Measurements from ENCODE around the gene CCR3. TPM values are rescaled to one million over a fixed set of nuclear protein-coding genes. Genes with fewer than 3 reads are reported as not detected.
"Not testable (repeated sequence)": the region's sequence is repeated elsewhere in the genome, so short reads cannot be mapped to it uniquely, and the experiment has no call there.

The CCR3 gene
- total RNA-seq, 2 experiments from 2014 or later, result not detected

- H3K27me3 Mint-ChIP-seq; H3K9me3 Mint-ChIP-seq (ENCODE audit: low read depth); H3K36me3 Mint-ChIP-seq (ENCODE audit: low read depth); ATAC-seq; H3K4me3 Mint-ChIP-seq; H3K27ac Mint-ChIP-seq; POLR2A ChIA-PET; DNase-seq: not testable (repeated sequence)
- intact Hi-C loops (cut with DNase I, micrococcal nuclease), result loop anchor here (5.0 kb wide), 2 partner anchors 85 to 110 kb away; no protein-coding TSS in a partner anchor
- H3K4me1 Mint-ChIP-seq, result peaks cover 16% of the 10 kb centered on the region
- CTCF ChIA-PET, result interaction anchor here (0.6 to 1.4 kb wide), 5 partner anchors 10 to 469 kb away, joined by 3 to 9 read pairs (median 4); no protein-coding TSS in a partner anchor
These were observed 34.7 kb upstream of the CCR3 start for GRCh38 chr3:46207514-46207913.

- intact Hi-C loops (cut with DNase I, micrococcal nuclease), result loop anchor here (2.0 to 5.0 kb wide), 3 partner anchors 84 to 163 kb away; partner anchors contain the start of gene CCR5 (in 1 of the 2)
- ChIA-PET POLR2A (interaction anchor here (1.4 kb wide), 1 partner anchor 10 kb away, joined by 3 read pairs; no protein-coding TSS in a partner anchor), CTCF (interaction anchor here (0.8 to 1.4 kb wide), 10 partner anchors 10 to 468 kb away, joined by 3 to 9 read pairs (median 4); partner anchors contain the start of gene CCR5)
- Mint-ChIP-seq H3K27me3 (peaks cover 2% of the 10 kb centered on the region), H3K4me1 (peaks cover 16% of the 10 kb centered on the region), H3K4me3 (no peak within 1 kb of the TSS), H3K36me3 (ENCODE audit: low read depth) (no peaks in the 10 kb centered on the region), H3K27ac (no peak within 1 kb of the TSS), H3K9me3 (ENCODE audit: low read depth) (no peaks in the 10 kb centered on the region)
- ATAC-seq (peak; percentile 73), DNase-seq (peak; percentile 77)
These were observed 34.0 kb upstream of the CCR3 start, which contains the start of gene CCR1 for GRCh38 chr3:46208167-46208704. TSS of gene CCR1 (minus strand) at chr3:46208313. CDS start at chr3:46204313, 4,000 bp downstream.

- CTCF ChIA-PET, result interaction anchor here (0.5 to 1.4 kb wide), 9 partner anchors 9 to 617 kb away, joined by 3 to 6 read pairs (median 4); partner anchors contain the start of gene CCR5
- H3K27ac Mint-ChIP-seq, result no peak overlapping the region
- no peak overlapping the region for H3K4me3 Mint-ChIP-seq
- POLR2A ChIA-PET, result interaction anchor here (1.4 kb wide), 1 partner anchor 11 kb away, joined by 3 read pairs; no protein-coding TSS in a partner anchor
- no peak for DNase-seq
- no peaks in the 10 kb centered on the region for H3K36me3 Mint-ChIP-seq (ENCODE audit: low read depth)
- no peaks in the 10 kb centered on the region for H3K9me3 Mint-ChIP-seq (ENCODE audit: low read depth)
- ATAC-seq, result no peak
- no peaks in the 10 kb centered on the region for H3K27me3 Mint-ChIP-seq
- H3K4me1 Mint-ChIP-seq, result peaks cover 16% of the 10 kb centered on the region
- intact Hi-C loops (cut with DNase I, micrococcal nuclease), result loop anchor here (2.0 to 5.0 kb wide), 3 partner anchors 83 to 162 kb away; partner anchors contain the start of gene CCR5 (in 1 of the 2)
These were observed 33.2 kb upstream of the CCR3 start for GRCh38 chr3:46209053-46209452.

- ATAC-seq, result no peak
- intact Hi-C loops (cut with DNase I, micrococcal nuclease), result loop anchor here (2.0 to 5.0 kb wide), 3 partner anchors 82 to 161 kb away; partner anchors contain the start of gene CCR5 (in 1 of the 2)
- Mint-ChIP-seq H3K9me3 (ENCODE audit: low read depth) (no peaks in the 10 kb centered on the region), H3K4me3 (no peak overlapping the region), H3K27me3 (no peaks in the 10 kb centered on the region), H3K27ac (no peak overlapping the region), H3K36me3 (ENCODE audit: low read depth) (no peaks in the 10 kb centered on the region), H3K4me1 (peaks cover 16% of the 10 kb centered on the region)
- ChIA-PET CTCF (interaction anchor here (0.5 to 1.4 kb wide), 3 partner anchors 8 to 616 kb away, joined by 4 read pairs; no protein-coding TSS in a partner anchor), POLR2A (no interaction called here)
- DNase-seq, result no peak
These were observed 32.4 kb upstream of the CCR3 start for GRCh38 chr3:46209746-46210470.

GRCh38 chr3:46212101-46212500 lies 30.2 kb upstream of the CCR3 start:
- Mint-ChIP-seq H3K36me3 (ENCODE audit: low read depth) (no peaks in the 10 kb centered on the region), H3K4me1 (peaks cover 16% of the 10 kb centered on the region), H3K27me3 (no peaks in the 10 kb centered on the region), H3K27ac (no peak overlapping the region), H3K9me3 (ENCODE audit: low read depth) (no peaks in the 10 kb centered on the region), H3K4me3 (no peak overlapping the region)
- no peak for ATAC-seq
- DNase-seq, result no peak
- ChIA-PET POLR2A (no interaction called here), CTCF (interaction anchor here (1.0 kb wide), 1 partner anchor 65 kb away, joined by 3 read pairs; no protein-coding TSS in a partner anchor)
- intact Hi-C loops (cut with DNase I, micrococcal nuclease), result no loop called here

- no peaks in the 10 kb centered on the region for H3K27me3 Mint-ChIP-seq
- H3K9me3 Mint-ChIP-seq (ENCODE audit: low read depth), result no peaks in the 10 kb centered on the region
- ChIA-PET CTCF (interaction anchor here (0.9 to 4.3 kb wide), 8 partner anchors 12 to 164 kb away, joined by 3 to 19 read pairs (median 4); partner anchors contain the start of gene CCR5), POLR2A (no interaction called here)
- H3K4me1 Mint-ChIP-seq, result peaks cover 11% of the 10 kb centered on the region
- peak; percentile 70 for ATAC-seq
- H3K36me3 Mint-ChIP-seq (ENCODE audit: low read depth), result no peaks in the 10 kb centered on the region
- no peak overlapping the region for H3K27ac Mint-ChIP-seq
- peak; percentile 14 for DNase-seq
- H3K4me3 Mint-ChIP-seq, result no peak overlapping the region
- intact Hi-C loops (cut with DNase I, micrococcal nuclease), result no loop called here
These were observed 29.1 kb upstream of the CCR3 start for GRCh38 chr3:46213201-46213600.

GRCh38 chr3:46214751-46215352 lies 27.4 kb upstream of the CCR3 start:
- H3K4me1 Mint-ChIP-seq, result no peaks in the 10 kb centered on the region
- H3K4me3 Mint-ChIP-seq, result no peak overlapping the region
- ATAC-seq, result no peak
- no peaks in the 10 kb centered on the region for H3K27me3 Mint-ChIP-seq
- peaks cover 3% of the 10 kb centered on the region for H3K9me3 Mint-ChIP-seq (ENCODE audit: low read depth)
- no peaks in the 10 kb centered on the region for H3K36me3 Mint-ChIP-seq (ENCODE audit: low read depth)
- DNase-seq, result peak; percentile 44
- intact Hi-C loops (cut with DNase I, micrococcal nuclease), result loop anchor here in 1 of 2 experiments (5.0 kb wide), 1 partner anchor 157 kb away; the partner anchor contains the start of gene CCR5
- no peak overlapping the region for H3K27ac Mint-ChIP-seq
- ChIA-PET POLR2A (no interaction called here), CTCF (interaction anchor here (0.6 to 4.3 kb wide), 11 partner anchors 11 to 163 kb away, joined by 3 to 19 read pairs (median 3); partner anchors contain the start of gene CCR5)

GRCh38 chr3:46215810-46216414 lies 26.3 kb upstream of the CCR3 start:
- intact Hi-C loops (cut with DNase I, micrococcal nuclease), result loop anchor here in 1 of 2 experiments (5.0 kb wide), 1 partner anchor 156 kb away; the partner anchor contains the start of gene CCR5
- peaks cover 3% of the 10 kb centered on the region for H3K9me3 Mint-ChIP-seq (ENCODE audit: low read depth)
- H3K27ac Mint-ChIP-seq, result no peak overlapping the region
- H3K4me1 Mint-ChIP-seq, result no peaks in the 10 kb centered on the region
- CTCF ChIA-PET, result interaction anchor here (0.6 to 4.3 kb wide), 9 partner anchors 25 to 1153 kb away, joined by 3 to 19 read pairs (median 3); partner anchors contain the start of gene CCR5
- H3K4me3 Mint-ChIP-seq, result no peak overlapping the region
- POLR2A ChIA-PET, result no interaction called here
- no peak for DNase-seq
- H3K27me3 Mint-ChIP-seq, result no peaks in the 10 kb centered on the region
- H3K36me3 Mint-ChIP-seq (ENCODE audit: low read depth), result no peaks in the 10 kb centered on the region
- ATAC-seq, result no peak

- ChIA-PET POLR2A (no interaction called here), CTCF (interaction anchor here (0.6 to 1.5 kb wide), 3 partner anchors 9 to 175 kb away, joined by 4 to 5 read pairs (median 4); partner anchors contain the start of gene CCR1)
- H3K27ac Mint-ChIP-seq, result no peak overlapping the region
- DNase-seq (no peak), ATAC-seq (no peak)
- H3K9me3 Mint-ChIP-seq (ENCODE audit: low read depth), result peaks cover 3% of the 10 kb centered on the region
- H3K4me1 Mint-ChIP-seq, result no peaks in the 10 kb centered on the region
- intact Hi-C loops (cut with DNase I, micrococcal nuclease), result loop anchor here in 1 of 2 experiments (5.0 kb wide), 1 partner anchor 154 kb away; the partner anchor contains the start of gene CCR5
- H3K4me3 Mint-ChIP-seq, result no peak overlapping the region
- no peaks in the 10 kb centered on the region for H3K36me3 Mint-ChIP-seq (ENCODE audit: low read depth)
- peaks cover 3% of the 10 kb centered on the region for H3K27me3 Mint-ChIP-seq
These were observed 24.0 kb upstream of the CCR3 start for GRCh38 chr3:46218196-46218709.

GRCh38 chr3:46221391-46221790 lies 20.9 kb upstream of the CCR3 start:
- no peaks in the 10 kb centered on the region for H3K36me3 Mint-ChIP-seq (ENCODE audit: low read depth)
- H3K27ac Mint-ChIP-seq, result no peak overlapping the region
- ATAC-seq, result no peak
- no peak for DNase-seq
- peaks cover 3% of the 10 kb centered on the region for H3K9me3 Mint-ChIP-seq (ENCODE audit: low read depth)
- H3K4me1 Mint-ChIP-seq, result no peaks in the 10 kb centered on the region
- POLR2A ChIA-PET, result no interaction called here
- CTCF ChIA-PET, result no interaction called here
- peaks cover 8% of the 10 kb centered on the region for H3K27me3 Mint-ChIP-seq
- intact Hi-C loops (cut with DNase I, micrococcal nuclease), result no loop called here
- no peak overlapping the region for H3K4me3 Mint-ChIP-seq

Measured in activated CD4-positive, alpha-beta T cell treated with anti-CD3 and anti-CD28 coated beads for 36 hours (primary cell).